H9 (cell line): ENCODE results near the gene HECTD3. TPM values are rescaled to one million over a fixed set of nuclear protein-coding genes. Genes with fewer than 3 reads are reported as not detected.

Experiments
- DNase-seq: peaks from one replicate; pipeline ENCODE4 v3.0.0-alpha.2; 2017
- H2AFZ ChIP-seq: one replicate; pipeline ENCODE4 v1.6.1; 2013; ENCODE audit warnings: mild to moderate bottlenecking, low read length, control low read depth, moderate library complexity
- H2AK5ac ChIP-seq: 2 replicates; pipeline ENCODE4 v1.6.1; 2013; ENCODE audit warnings: low read length, control low read depth, mixed read lengths; ENCODE audit not compliant: insufficient read length
- H2BK120ac ChIP-seq: one replicate; pipeline ENCODE4 v1.6.1; 2013; ENCODE audit warnings: low read depth, mild to moderate bottlenecking, low read length, control low read depth, inconsistent platforms; ENCODE audit not compliant: poor library complexity, severe bottlenecking
- H2BK12ac ChIP-seq: 2 replicates; pipeline ENCODE4 v1.6.1; 2013; ENCODE audit warnings: low read length, control low read depth, mixed read lengths, low read depth; ENCODE audit not compliant: insufficient read length
- H2BK15ac ChIP-seq: 2 replicates; pipeline ENCODE4 v1.6.1; 2013; ENCODE audit warnings: low read depth, low read length, control low read depth
- H2BK20ac ChIP-seq: one replicate; pipeline ENCODE4 v1.6.1; 2013; ENCODE audit warnings: low read depth, mild to moderate bottlenecking, low read length, control low read depth, inconsistent platforms; ENCODE audit not compliant: poor library complexity, severe bottlenecking
- H2BK5ac ChIP-seq: 2 replicates; pipeline ENCODE4 v1.6.1; 2013; ENCODE audit warnings: low read length, control low read depth, mixed read lengths; ENCODE audit not compliant: insufficient read length
- H3K14ac ChIP-seq: 2 replicates; pipeline ENCODE4 v1.6.1; 2013; ENCODE audit warnings: low read length, control low read depth; ENCODE audit not compliant: insufficient read depth
- H3K18ac ChIP-seq: 2 replicates; pipeline ENCODE4 v1.6.1; 2013; ENCODE audit warnings: low read depth, mild to moderate bottlenecking, mixed read lengths, low read length, control low read depth; ENCODE audit not compliant: insufficient read length
- H3K23ac ChIP-seq: 2 replicates; pipeline ENCODE4 v1.6.1; 2013; ENCODE audit warnings: low read length, control low read depth, mixed read lengths, low read depth; ENCODE audit not compliant: insufficient read length
- H3K23me2 ChIP-seq: 2 replicates; pipeline ENCODE4 v1.6.1; 2013; ENCODE audit warnings: low read depth, mild to moderate bottlenecking, mixed read lengths, low read length, control low read depth; ENCODE audit not compliant: insufficient read length, poor library complexity, severe bottlenecking
- H3K27ac ChIP-seq: 2 replicates; pipeline ENCODE4 v1.5.1; 2013; ENCODE audit warnings: low read length, control low read depth, mixed read lengths, low read depth; ENCODE audit not compliant: insufficient read length
- H3K27me3 ChIP-seq: 2 replicates; pipeline ENCODE4 v1.6.1; 2013; ENCODE audit warnings: low read length, control low read depth, inconsistent platforms; ENCODE audit not compliant: insufficient read depth
- H3K4ac ChIP-seq: 2 replicates; pipeline ENCODE4 v1.6.1; 2013; ENCODE audit warnings: low read depth, mild to moderate bottlenecking, control low read depth, inconsistent platforms, low read length, moderate library complexity
- H3K4me1 ChIP-seq: 2 replicates; pipeline ENCODE4 v1.6.1; 2013; ENCODE audit warnings: low read length, control low read depth, inconsistent platforms; ENCODE audit not compliant: insufficient read depth
- H3K4me2 ChIP-seq: 2 replicates; pipeline ENCODE4 v1.6.1; 2013; ENCODE audit warnings: low read length, control low read depth, mixed read lengths; ENCODE audit not compliant: insufficient read length, insufficient read depth
- H3K56ac ChIP-seq: 2 replicates; pipeline ENCODE4 v1.6.1; 2013; ENCODE audit warnings: low read depth, mild to moderate bottlenecking, mixed read lengths, low read length, control low read depth; ENCODE audit not compliant: insufficient read length
- H3K79me1 ChIP-seq: 2 replicates; pipeline ENCODE4 v1.6.1; 2013; ENCODE audit warnings: low read depth, mild to moderate bottlenecking, moderate library complexity, low read length, control low read depth, inconsistent platforms; ENCODE audit not compliant: insufficient read depth, poor library complexity, severe bottlenecking
- H3K79me2 ChIP-seq: 2 replicates; pipeline ENCODE4 v1.6.1; 2013; ENCODE audit warnings: low read length, control low read depth, inconsistent platforms; ENCODE audit not compliant: insufficient read depth
- H3K9ac ChIP-seq: 2 replicates; pipeline ENCODE4 v1.6.1; 2013; ENCODE audit warnings: low read length, control low read depth, mixed read lengths; ENCODE audit not compliant: insufficient read length; ENCODE audit errors: extremely low read depth
- H3K9me3 ChIP-seq: one replicate; pipeline ENCODE4 v1.6.1; 2013; ENCODE audit warnings: low read depth, low read length, inconsistent platforms; ENCODE audit not compliant: control insufficient read depth
- H3T11ph ChIP-seq: one replicate; pipeline ENCODE4 v1.6.1; 2013; ENCODE audit warnings: mild to moderate bottlenecking, low read length, control low read depth, inconsistent platforms
- H4K20me1 ChIP-seq: one replicate; pipeline ENCODE4 v1.6.1; 2013; ENCODE audit not compliant: control insufficient read depth, insufficient read length, insufficient read depth
- H4K5ac ChIP-seq: 2 replicates; pipeline ENCODE4 v1.6.1; 2013; ENCODE audit warnings: low read depth, mild to moderate bottlenecking, mixed read lengths, low read length, control low read depth; ENCODE audit not compliant: insufficient read length
- H4K8ac ChIP-seq: replicated peaks from 2 replicates; pipeline ENCODE4 v1.6.1; 2013; ENCODE audit warnings: low read length, control low read depth, mixed read lengths, low read depth; ENCODE audit not compliant: insufficient read length
- H4K91ac ChIP-seq: 2 replicates; pipeline ENCODE4 v1.6.1; 2013; ENCODE audit warnings: low read depth, mild to moderate bottlenecking, moderate library complexity, mixed read lengths, low read length, control low read depth; ENCODE audit not compliant: insufficient read length
- H3K27ac Mint-ChIP-seq, 3 experiments: 2 replicates in 2 of 3; 3 replicates in 1 of 3; pipeline ENCODE4 v1.8.0; 2020 to 2021; ENCODE audit warnings: mixed read lengths in 3 of 3, mild to moderate bottlenecking in 1 of 3, moderate library complexity in 1 of 3
- H3K27me3 Mint-ChIP-seq: 2 replicates; pipeline ENCODE4 v1.8.0; 2021; ENCODE audit warnings: low read depth, mild to moderate bottlenecking, moderate library complexity, mixed read lengths
- H3K36me3 Mint-ChIP-seq, 3 experiments: 2 replicates in 2 of 3; 3 replicates in 1 of 3; pipeline ENCODE4 v1.8.0; 2020 to 2021; ENCODE audit warnings: low read depth in 3 of 3, mixed read lengths in 3 of 3; ENCODE audit not compliant: insufficient read depth in 1 of 3
- H3K4me1 Mint-ChIP-seq, 2 experiments: 2 replicates each; pipeline ENCODE4 v1.8.0; 2020; ENCODE audit warnings: mixed read lengths in 2 of 2
- H3K4me3 Mint-ChIP-seq, 2 experiments: 2 replicates in 1 of 2; 3 replicates in 1 of 2; pipeline ENCODE4 v1.8.0; 2020 to 2021; ENCODE audit warnings: mild to moderate bottlenecking in 2 of 2, mixed read lengths in 2 of 2, moderate library complexity in 1 of 2
- H3K9me3 Mint-ChIP-seq, 2 experiments: 2 replicates in 1 of 2; 3 replicates in 1 of 2; pipeline ENCODE4 v1.8.0; 2020; ENCODE audit warnings: mild to moderate bottlenecking in 2 of 2, mixed read lengths in 2 of 2, moderate library complexity in 1 of 2
- WGBS: extraction: QIAGEN DNeasy Blood & Tissue Kit; methylation state at CpG from one replicate; pipeline ENCODE4 v1.1.7; 2013; ENCODE audit warnings: missing lambda C conversion rate, low lambda C conversion rate, mixed read lengths; ENCODE audit not compliant: insufficient read length; ENCODE audit errors: extremely low coverage; 5-methylcytosine and 5-hydroxymethylcytosine counted together
- total RNA-seq: library from RNA; stranded (reverse); gene quantifications from 2 replicates; pipeline ENCODE4 v1.2.1, GENCODE V29; 2021
- TF ChIP-seq, protein P1 (sequence below): fragments of 200-600 bp; sonication (generic); conservative IDR thresholded peaks from 3 replicates; pipeline ENCODE4 v1.8.0; 2021; ENCODE audit warnings: antibody characterized with exemption, mild to moderate bottlenecking

HECTD3 gene
- total RNA-seq, 1 experiment from 2014 or later: 36.0 TPM

- no peak overlapping the region for H3K4ac ChIP-seq
- no peak overlapping the region for H3K56ac ChIP-seq
- H4K8ac ChIP-seq: no peak overlapping the region
- no peak overlapping the region for H3K23ac ChIP-seq
- no peak overlapping the region for H2BK15ac ChIP-seq
- H3K18ac ChIP-seq: no peak overlapping the region
- Mint-ChIP-seq H3K36me3 (no peaks in the 10 kb centered on the region; a peak in 1 of 7 replicates), H3K27ac (no peak overlapping the region; a peak in 1 of 7 replicates), H3K9me3 (no peaks in the 10 kb centered on the region), H3K4me1 (peaks cover 7 to 8% of the 10 kb centered on the region in 2 experiments; a peak in 3 of 4 replicates), H3K4me3 (no peak overlapping the region), H3K27me3 (no peaks in the 10 kb centered on the region)
- H4K20me1 ChIP-seq: no peaks in the 10 kb centered on the region
- no peaks in the 10 kb centered on the region for H3K4me1 ChIP-seq
- WGBS: no CpG with 5 or more reads among the region's 1 CpG
- H2BK5ac ChIP-seq: no peak overlapping the region
- H2BK20ac ChIP-seq: no peak overlapping the region
- no peaks in the 10 kb centered on the region for H3K79me2 ChIP-seq
- H3K4me2 ChIP-seq: no peak overlapping the region
- no peak overlapping the region for H4K91ac ChIP-seq
- no peaks in the 10 kb centered on the region for H3K27me3 ChIP-seq
- no peak for DNase-seq
- TF ChIP-seq, protein P1, sequence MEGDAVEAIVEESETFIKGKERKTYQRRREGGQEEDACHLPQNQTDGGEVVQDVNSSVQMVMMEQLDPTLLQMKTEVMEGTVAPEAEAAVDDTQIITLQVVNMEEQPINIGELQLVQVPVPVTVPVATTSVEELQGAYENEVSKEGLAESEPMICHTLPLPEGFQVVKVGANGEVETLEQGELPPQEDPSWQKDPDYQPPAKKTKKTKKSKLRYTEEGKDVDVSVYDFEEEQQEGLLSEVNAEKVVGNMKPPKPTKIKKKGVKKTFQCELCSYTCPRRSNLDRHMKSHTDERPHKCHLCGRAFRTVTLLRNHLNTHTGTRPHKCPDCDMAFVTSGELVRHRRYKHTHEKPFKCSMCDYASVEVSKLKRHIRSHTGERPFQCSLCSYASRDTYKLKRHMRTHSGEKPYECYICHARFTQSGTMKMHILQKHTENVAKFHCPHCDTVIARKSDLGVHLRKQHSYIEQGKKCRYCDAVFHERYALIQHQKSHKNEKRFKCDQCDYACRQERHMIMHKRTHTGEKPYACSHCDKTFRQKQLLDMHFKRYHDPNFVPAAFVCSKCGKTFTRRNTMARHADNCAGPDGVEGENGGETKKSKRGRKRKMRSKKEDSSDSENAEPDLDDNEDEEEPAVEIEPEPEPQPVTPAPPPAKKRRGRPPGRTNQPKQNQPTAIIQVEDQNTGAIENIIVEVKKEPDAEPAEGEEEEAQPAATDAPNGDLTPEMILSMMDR: no peak
- H3K14ac ChIP-seq: no peak overlapping the region
- H3K79me1 ChIP-seq: no peaks in the 10 kb centered on the region
- H3T11ph ChIP-seq: no peak overlapping the region
- H2AFZ ChIP-seq: no peak overlapping the region
- no peak overlapping the region for H4K5ac ChIP-seq
- no peaks in the 10 kb centered on the region for H3K23me2 ChIP-seq
- H2AK5ac ChIP-seq: no peak overlapping the region
- H2BK12ac ChIP-seq: no peak overlapping the region
- no peak overlapping the region for H2BK120ac ChIP-seq
- no peak overlapping the region for H3K9ac ChIP-seq
- H3K9me3 ChIP-seq: no peaks in the 10 kb centered on the region
- H3K27ac ChIP-seq: no peak overlapping the region
Observed at GRCh38 chr1:45057542-45057941, 46.4 kb upstream of the HECTD3 start.
